GM10847 (cell line): Measurements from ENCODE around the gene TOM1L1.

ENCODE experiments used
- POLR2A ChIP-seq: IDR thresholded peaks from 2 replicates; pipeline ENCODE4 v1.6.1; 2011; ENCODE audit not compliant: insufficient read length; ENCODE audit errors: extremely low read depth

TOM1L1 gene

DNA sequence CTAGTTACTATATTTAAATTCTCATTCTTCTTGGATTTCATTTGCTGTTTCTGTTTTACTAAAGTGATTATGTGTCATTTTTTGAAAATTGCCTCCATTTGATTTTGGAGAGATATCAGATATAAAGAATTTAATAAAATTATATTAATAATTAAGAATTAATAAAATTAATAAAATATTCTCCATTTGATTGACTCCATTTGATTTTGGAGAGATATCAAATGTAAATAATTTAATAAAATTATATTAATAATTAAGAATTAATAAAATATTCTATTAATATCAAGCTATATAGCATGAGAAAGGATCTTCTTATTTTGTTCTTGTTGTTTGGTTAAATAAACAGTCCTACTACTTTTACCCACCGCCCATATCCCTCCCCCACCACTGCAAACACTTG lies 90.9 kb downstream of the TOM1L1 start:
- no peak for TF ChIP-seq POLR2A

DNA sequence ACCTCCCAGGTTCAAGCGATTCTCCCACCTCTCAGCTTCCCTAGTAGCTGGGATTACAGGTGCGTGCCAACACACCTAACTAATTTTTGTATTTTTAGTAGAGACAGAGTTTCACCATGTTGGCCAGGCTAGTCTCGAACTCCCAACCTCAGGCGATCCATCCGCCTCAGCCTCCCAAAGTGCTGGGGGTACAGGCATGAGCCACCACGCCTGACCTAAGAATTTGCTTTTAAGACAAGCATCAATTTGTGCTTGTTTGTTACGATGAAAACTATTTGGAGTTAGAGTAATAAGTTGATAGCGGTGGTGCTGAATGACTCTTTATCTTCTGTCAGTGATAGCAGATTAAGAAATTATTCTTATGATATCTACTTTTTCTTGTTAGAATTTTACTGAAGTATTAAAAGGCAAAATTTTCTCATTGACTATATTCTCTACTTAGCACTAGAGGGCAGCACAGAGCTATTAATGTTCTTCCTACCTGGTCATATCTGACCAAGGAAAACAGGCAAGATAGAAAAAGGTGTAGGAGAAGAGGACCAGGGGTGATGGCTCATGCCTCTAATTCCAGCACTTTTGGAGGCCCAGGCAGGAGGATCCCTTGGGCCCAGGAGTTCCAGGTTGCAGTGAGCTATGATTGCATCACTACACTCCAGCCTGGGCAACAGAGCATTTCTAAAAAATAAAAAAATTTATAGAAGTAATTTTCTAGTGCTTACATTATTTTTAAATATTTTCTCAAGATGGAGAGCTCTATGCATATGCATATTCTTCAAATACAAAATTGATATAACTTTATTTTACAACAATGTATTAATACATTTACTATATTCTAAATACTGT lies 92.4 kb downstream of the TOM1L1 start:
- no peak for TF ChIP-seq POLR2A

DNA sequence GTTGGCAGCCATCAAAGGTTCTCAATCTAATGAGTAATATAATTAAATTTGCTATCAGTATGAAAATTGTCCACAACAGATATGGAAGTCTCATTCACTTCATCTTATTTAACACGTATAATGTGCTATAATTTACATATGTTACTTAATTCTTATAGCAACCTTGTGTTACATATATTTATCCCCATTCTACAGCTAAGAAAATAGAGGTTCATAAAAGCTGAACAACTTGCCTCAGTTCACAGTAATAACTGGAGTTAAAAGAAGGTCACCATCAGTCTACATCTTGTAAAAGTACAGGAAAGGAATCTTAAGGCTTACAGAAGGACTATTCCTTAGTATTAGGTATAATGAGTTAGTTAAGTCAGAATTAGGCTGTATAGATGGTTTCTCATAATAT lies 95.8 kb downstream of the TOM1L1 start:
- no peak for TF ChIP-seq POLR2A

DNA sequence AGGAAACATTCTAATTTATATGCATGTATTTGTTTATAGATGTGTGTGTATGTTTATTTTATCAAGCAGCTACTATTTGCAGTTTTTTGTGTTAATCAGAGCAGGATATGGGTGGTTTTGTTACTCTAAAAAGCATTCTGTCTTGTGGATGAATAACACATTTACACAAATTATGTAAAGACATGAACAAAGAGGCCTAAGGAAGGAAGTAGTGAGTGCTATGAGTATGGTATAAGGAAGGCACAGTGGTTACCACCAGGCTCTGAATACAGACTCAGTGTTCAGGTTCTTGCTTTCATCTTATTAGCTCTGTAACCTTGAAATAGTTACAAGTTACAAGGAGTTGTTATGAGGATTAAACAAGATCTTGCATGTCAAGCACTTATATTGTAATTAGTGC lies 101.8 kb downstream of the TOM1L1 start:
- TF ChIP-seq POLR2A, result no peak

DNA sequence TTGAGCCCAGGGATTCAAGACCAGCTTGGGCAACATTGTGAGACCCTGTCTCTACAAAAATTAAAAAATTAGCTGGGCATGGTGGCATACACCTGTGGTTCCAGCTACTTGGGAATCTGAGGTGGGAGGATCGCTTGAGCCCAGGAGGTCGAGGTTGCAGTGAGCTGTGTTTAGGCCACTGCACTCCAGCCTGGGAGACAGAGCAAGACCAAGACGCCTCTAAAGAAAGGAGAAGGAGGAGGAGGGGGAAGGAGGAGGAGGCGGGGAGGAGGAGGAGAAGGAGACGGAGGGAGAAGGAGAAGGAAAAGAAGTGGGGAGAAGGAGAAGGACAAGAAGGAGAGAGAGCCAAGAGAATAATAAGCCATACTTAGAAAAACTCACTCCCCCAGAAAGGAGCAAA lies 103.8 kb downstream of the TOM1L1 start:
- no peak for TF ChIP-seq POLR2A

DNA sequence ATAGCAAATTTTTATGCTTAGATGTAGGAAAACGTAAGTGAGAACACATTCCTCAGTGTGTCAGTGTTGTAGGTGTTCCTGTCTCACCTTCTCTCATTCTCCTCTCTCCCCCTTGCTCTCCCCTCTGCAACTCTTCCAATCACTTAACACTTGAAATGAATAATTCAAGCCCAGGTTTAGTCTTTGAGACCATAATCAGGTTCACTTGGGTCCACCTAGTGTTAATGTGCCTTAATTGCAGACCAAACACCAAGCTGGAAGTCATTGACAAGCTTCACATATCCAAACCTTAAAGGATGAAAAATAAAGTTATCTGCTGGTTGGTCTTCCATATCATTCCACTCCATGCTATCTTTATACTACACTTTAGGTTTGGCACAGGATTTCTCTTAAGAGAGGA lies 104.9 kb downstream of the TOM1L1 start:
- TF ChIP-seq POLR2A, result no peak
